K562 (cell line): Measurements from ENCODE around the gene HSPA1L. TPM values are rescaled to one million over a fixed set of nuclear protein-coding genes. Genes with fewer than 3 reads are reported as not detected.

Source experiments
- ERF ChIP-seq: fragments of 450-650 bp; formaldehyde crosslinking; IDR thresholded peaks from 2 replicates; pipeline ENCODE4 v1.4.0; 2020; ENCODE audit warnings: mild to moderate bottlenecking, mixed read lengths
- HCFC1 ChIP-seq: IDR thresholded peaks from 2 replicates; pipeline ENCODE4 v1.6.1; 2012; ENCODE audit warnings: low read depth, low read length, improper control_type of control experiment
- JUNB ChIP-seq: fragments of 450-650 bp; formaldehyde crosslinking; conservative IDR thresholded peaks from 2 replicates; pipeline ENCODE4 v1.4.0; 2020; ENCODE audit warnings: mild to moderate bottlenecking
- L3MBTL2 ChIP-seq: fragments of 450-650 bp; IDR thresholded peaks from 2 replicates; pipeline ENCODE4 v1.6.1; 2016; ENCODE audit warnings: mild to moderate bottlenecking, moderate library complexity
- MCM3 ChIP-seq: fragments of 450-650 bp; IDR thresholded peaks from 2 replicates; pipeline ENCODE4 v1.6.1; 2016
- MCM7 ChIP-seq, 2 experiments: fragments of 450-650 bp; IDR thresholded peaks; 2 replicates each; pipeline ENCODE4 v1.6.1; 2016 to 2018
- NCOA1 ChIP-seq: fragments of 450-650 bp; IDR thresholded peaks from 2 replicates; pipeline ENCODE4 v1.6.1; 2016; ENCODE audit warnings: low read depth
- NELFE ChIP-seq: IDR thresholded peaks from 2 replicates; pipeline ENCODE4 v1.6.1; 2011; ENCODE audit warnings: mild to moderate bottlenecking; ENCODE audit not compliant: insufficient read depth, insufficient read length
- SMAD4 ChIP-seq: fragments of 250-450 bp; sonication (Bioruptor Pico); conservative IDR thresholded peaks from 2 replicates; pipeline ENCODE4 v1.8.0; 2021; ENCODE audit warnings: inconsistent platforms, mild to moderate bottlenecking, moderate library complexity
- SNRNP70 ChIP-seq: fragments of 200-400 bp; formaldehyde crosslinking; optimal IDR thresholded peaks from 2 replicates; pipeline ENCODE3; 2017; ENCODE audit warnings: low read depth, low read length
- SP2 ChIP-seq: IDR thresholded peaks from 2 replicates; pipeline ENCODE4 v1.6.1; 2011; ENCODE audit warnings: mild to moderate bottlenecking, low read depth, low read length, moderate library complexity; ENCODE audit not compliant: poor library complexity, severe bottlenecking; ENCODE audit errors: extremely low read depth
- TAF9B ChIP-seq: fragments of 450-650 bp; IDR thresholded peaks from 2 replicates; pipeline ENCODE4 v1.6.1; 2018; ENCODE audit warnings: mild to moderate bottlenecking; ENCODE audit not compliant: partially characterized antibody
- TBP ChIP-seq: optimal IDR thresholded peaks from 2 replicates; pipeline ENCODE3; 2011; ENCODE audit warnings: low read depth, low read length, improper control_type of control experiment
- TEAD2 ChIP-seq: fragments of 450-650 bp; IDR thresholded peaks from 2 replicates; pipeline ENCODE4 v1.6.1; 2016; ENCODE audit warnings: missing genetic modification characterization, control low read depth, missing compliant biosample characterization
- ZBED1 ChIP-seq: IDR thresholded peaks from 2 replicates; pipeline ENCODE4 v1.6.1; 2014
- ZBTB17 ChIP-seq: fragments of 450-650 bp; formaldehyde crosslinking; IDR thresholded peaks from 2 replicates; pipeline ENCODE4 v1.4.0; 2020; ENCODE audit warnings: mild to moderate bottlenecking
- ZFP30 ChIP-seq: fragments of 250-450 bp; sonication (Bioruptor Pico); IDR thresholded peaks from 2 replicates; pipeline ENCODE4 v1.8.0; 2022; ENCODE audit warnings: moderate library complexity, mild to moderate bottlenecking, inconsistent platforms, borderline replicate concordance
- ZNF146 ChIP-seq: IDR thresholded peaks from one replicate; pipeline ENCODE4 v1.6.1; 2018; ENCODE audit warnings: missing compliant biosample characterization; ENCODE audit not compliant: unreplicated experiment
- ZNF23 ChIP-seq: fragments of 250-450 bp; sonication (Bioruptor Pico); IDR thresholded peaks from 2 replicates; pipeline ENCODE4 v1.4.0; 2020; ENCODE audit warnings: mild to moderate bottlenecking
- ZNF324 ChIP-seq: fragments of 250-450 bp; sonication (Bioruptor Pico); IDR thresholded peaks from 2 replicates; pipeline ENCODE4 v1.4.0; 2020; ENCODE audit warnings: mild to moderate bottlenecking
- ZNF584 ChIP-seq: fragments of 200-800 bp; sonication (Bioruptor generic); IDR thresholded peaks from 2 replicates; pipeline ENCODE4 v1.6.1; 2016; ENCODE audit warnings: low read depth, mild to moderate bottlenecking, missing genetic modification characterization, missing compliant biosample characterization
- ZNF699 ChIP-seq: fragments of 250-450 bp; sonication (Bioruptor Pico); IDR thresholded peaks from 2 replicates; pipeline ENCODE4 v1.8.0; 2021; ENCODE audit warnings: mild to moderate bottlenecking, moderate library complexity; ENCODE audit not compliant: insufficient replicate concordance
- polyA plus RNA-seq, 8 experiments: library from polyadenylated mRNA; depleted of rRNA in 4 of 8; stranded (reverse) in 5 of 8; unstranded in 3 of 8; fragments of >200 nt; fragmentation: Nextera tagmentation in 2 of 8; fragmentation: Illumina TruSeq in 1 of 8; extraction: Ambion mirVana in 2 of 8; extraction: Trizol in 1 of 8; gene quantifications; 2 replicates each; pipeline versions ENCODE4 v1.2.1 to v1.2.3, GENCODE V29; 2011 to 2014; ENCODE audit warnings: inconsistent platforms in 1 of 8, missing spikeins in 1 of 8
- total RNA-seq, 7 experiments: library from RNA; depleted of rRNA in 6 of 7; stranded (reverse); fragments of >200 nt in 6 of 7; fragmentation: Illumina TruSeq in 2 of 7; extraction: Trizol in 2 of 7; gene quantifications; 2 replicates each; pipeline versions ENCODE4 v1.2.1 to v1.2.3, GENCODE V29; 2011 to 2021; ENCODE audit warnings: low replicate concordance in 1 of 7
- TF ChIP-seq, protein P1 (sequence below): fragments of 250-450 bp; sonication (Bioruptor Pico); IDR thresholded peaks from 2 replicates; pipeline ENCODE4 v1.8.0; 2021; ENCODE audit warnings: borderline replicate concordance, mild to moderate bottlenecking, moderate library complexity; ENCODE audit not compliant: poor library complexity, severe bottlenecking
- TF ChIP-seq, protein P2 (sequence below): IDR thresholded peaks from 2 replicates; pipeline ENCODE4 v1.6.1; 2014; ENCODE audit warnings: antibody characterized with exemption
- TF ChIP-seq, protein P3 (sequence below): fragments of 450-650 bp; formaldehyde crosslinking; conservative IDR thresholded peaks from 2 replicates; pipeline ENCODE4 v1.4.0; 2022; ENCODE audit warnings: mild to moderate bottlenecking, missing genetic modification characterization
- TF ChIP-seq, protein P4 (sequence below): sonication (generic); formaldehyde crosslinking; IDR thresholded peaks from 2 replicates; pipeline ENCODE4 v1.8.1; 2023; ENCODE audit warnings: mild to moderate bottlenecking, missing genetic modification reagents, moderate library complexity

HSPA1L gene
- total and polyA plus RNA-seq, 9 of the 15 experiments (the other 6 are each of a cell fraction or from before 2014, with no cell fraction given) = 0.14 to 2.1 (median 1.3) TPM

DNA sequence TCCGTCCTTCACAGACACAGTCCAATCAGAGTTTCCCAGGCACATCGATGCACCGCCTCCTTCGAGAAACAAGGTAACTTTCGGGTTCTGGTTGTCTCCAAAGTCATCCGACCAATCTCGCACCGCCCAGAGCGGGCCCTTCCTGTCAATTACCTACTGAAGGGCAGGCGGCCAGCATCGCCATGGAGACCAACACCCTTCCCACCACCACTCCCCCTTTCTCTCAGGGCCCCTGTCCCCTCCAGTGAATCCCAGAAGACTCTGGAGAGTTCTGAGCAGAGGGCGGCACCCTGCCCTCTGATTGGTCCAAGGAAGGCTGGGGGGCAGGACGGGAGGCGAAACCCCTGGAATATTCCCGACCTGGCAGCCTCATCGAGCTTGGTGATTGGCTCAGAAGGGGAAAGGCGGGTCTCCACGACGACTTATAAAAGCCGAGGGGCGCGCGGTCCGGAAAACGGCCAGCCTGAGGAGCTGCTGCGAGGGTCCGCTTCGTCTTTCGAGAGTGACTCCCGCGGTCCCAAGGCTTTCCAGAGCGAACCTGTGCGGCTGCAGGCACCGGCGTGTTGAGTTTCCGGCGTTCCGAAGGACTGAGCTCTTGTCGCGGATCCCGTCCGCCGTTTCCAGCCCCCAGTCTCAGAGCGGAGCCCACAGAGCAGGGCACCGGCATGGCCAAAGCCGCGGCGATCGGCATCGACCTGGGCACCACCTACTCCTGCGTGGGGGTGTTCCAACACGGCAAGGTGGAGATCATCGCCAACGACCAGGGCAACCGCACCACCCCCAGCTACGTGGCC is 12.4 kb upstream of the HSPA1L start, which contains the start of gene HSPA1B (continued):
- TF ChIP-seq, protein P1, sequence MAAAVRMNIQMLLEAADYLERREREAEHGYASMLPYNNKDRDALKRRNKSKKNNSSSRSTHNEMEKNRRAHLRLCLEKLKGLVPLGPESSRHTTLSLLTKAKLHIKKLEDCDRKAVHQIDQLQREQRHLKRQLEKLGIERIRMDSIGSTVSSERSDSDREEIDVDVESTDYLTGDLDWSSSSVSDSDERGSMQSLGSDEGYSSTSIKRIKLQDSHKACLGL (CRISPR knock-in tag) = peak; percentile 17
- TF ChIP-seq, protein P2, sequence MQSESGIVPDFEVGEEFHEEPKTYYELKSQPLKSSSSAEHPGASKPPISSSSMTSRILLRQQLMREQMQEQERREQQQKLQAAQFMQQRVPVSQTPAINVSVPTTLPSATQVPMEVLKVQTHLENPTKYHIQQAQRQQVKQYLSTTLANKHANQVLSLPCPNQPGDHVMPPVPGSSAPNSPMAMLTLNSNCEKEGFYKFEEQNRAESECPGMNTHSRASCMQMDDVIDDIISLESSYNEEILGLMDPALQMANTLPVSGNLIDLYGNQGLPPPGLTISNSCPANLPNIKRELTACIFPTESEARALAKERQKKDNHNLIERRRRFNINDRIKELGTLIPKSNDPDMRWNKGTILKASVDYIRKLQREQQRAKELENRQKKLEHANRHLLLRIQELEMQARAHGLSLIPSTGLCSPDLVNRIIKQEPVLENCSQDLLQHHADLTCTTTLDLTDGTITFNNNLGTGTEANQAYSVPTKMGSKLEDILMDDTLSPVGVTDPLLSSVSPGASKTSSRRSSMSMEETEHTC = no peak
- TF ChIP-seq ZNF23 (CRISPR knock-in tag) (peak; percentile 56; the same call in 1 of the 2 replicates), SP2 (peak; percentile 50), TBP (no peak), ZNF584 (CRISPR knock-in tag) (no peak), SNRNP70 (no peak), TEAD2 (tag) (no peak), ZNF699 (CRISPR knock-in tag) (no peak), JUNB (CRISPR knock-in tag) (0 out of 2 replicates have a peak, but pooled peaks have one; percentile 46), MCM7 (IDR thresholded peaks at IDR 0.05) (no peak), ZFP30 (CRISPR knock-in tag) (no peak), SMAD4 (CRISPR knock-in tag) (peak; percentile 87), L3MBTL2 (no peak), ZBED1 (peak; percentile 98), ZNF146 (CRISPR knock-in tag) (no peak), NCOA1 (no peak), ERF (CRISPR knock-in tag) (peak; percentile 96), NELFE (peak; percentile 100), MCM3 (no peak), HCFC1 (peak; percentile 49), ZNF324 (CRISPR knock-in tag) (peak; percentile 61), TAF9B (no peak), ZBTB17 (peak; percentile 92)
- TF ChIP-seq, protein P3, sequence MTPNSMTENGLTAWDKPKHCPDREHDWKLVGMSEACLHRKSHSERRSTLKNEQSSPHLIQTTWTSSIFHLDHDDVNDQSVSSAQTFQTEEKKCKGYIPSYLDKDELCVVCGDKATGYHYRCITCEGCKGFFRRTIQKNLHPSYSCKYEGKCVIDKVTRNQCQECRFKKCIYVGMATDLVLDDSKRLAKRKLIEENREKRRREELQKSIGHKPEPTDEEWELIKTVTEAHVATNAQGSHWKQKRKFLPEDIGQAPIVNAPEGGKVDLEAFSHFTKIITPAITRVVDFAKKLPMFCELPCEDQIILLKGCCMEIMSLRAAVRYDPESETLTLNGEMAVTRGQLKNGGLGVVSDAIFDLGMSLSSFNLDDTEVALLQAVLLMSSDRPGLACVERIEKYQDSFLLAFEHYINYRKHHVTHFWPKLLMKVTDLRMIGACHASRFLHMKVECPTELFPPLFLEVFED (CRISPR knock-in tag) = peak; percentile 97
- TF ChIP-seq, protein P4, sequence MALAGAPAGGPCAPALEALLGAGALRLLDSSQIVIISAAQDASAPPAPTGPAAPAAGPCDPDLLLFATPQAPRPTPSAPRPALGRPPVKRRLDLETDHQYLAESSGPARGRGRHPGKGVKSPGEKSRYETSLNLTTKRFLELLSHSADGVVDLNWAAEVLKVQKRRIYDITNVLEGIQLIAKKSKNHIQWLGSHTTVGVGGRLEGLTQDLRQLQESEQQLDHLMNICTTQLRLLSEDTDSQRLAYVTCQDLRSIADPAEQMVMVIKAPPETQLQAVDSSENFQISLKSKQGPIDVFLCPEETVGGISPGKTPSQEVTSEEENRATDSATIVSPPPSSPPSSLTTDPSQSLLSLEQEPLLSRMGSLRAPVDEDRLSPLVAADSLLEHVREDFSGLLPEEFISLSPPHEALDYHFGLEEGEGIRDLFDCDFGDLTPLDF (CRISPR knock-in tag) = peak; percentile 94
